GM21737 (cell line): ENCODE measurements around the gene NECAB3.
"Not testable (repeated sequence)": the region's sequence is repeated elsewhere in the genome, so short reads cannot be mapped to it uniquely, and the experiment has no call there.

ENCODE experiments used
- ATAC-seq: cut with Tn5 transposase; IDR thresholded peaks from one replicate; pipeline ENCODE4 v1.9.1; 2021; ENCODE audit warnings: mild to moderate bottlenecking, moderate library complexity; ENCODE audit not compliant: unreplicated experiment

Gene NECAB3

DNA sequence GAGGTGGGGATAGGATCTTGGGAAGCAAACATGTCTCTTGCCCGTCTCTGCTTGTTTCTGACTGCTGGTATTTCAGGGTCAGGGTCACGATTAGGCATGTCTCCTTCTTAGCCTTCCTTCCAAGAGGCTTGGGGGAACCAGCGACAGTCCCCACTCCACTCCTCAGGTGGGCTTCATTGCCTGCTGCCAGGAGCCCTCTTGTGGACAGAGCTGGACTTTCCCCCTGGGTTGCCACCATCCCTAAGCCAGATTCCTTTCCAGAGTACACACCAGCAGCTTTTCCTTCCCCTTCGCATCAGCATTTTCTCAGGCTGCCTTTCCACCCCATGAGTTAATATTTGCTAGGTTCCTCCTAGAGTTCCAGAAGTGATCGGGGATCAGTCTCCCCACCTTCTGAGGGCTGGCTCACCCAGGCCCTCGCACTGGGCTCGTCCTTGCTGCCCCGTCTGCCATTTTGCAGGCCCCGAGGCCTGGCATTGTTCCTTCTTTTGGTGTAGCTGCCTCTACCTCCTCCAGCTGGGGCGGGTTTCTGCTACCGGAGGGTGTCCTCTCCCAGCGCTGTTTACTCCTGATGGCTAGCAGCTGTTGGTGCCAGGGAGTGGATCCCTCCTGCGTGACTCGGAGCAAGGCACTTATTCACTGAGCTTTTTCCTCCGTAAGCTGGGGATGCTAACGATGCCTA lies 20.9 kb downstream of the NECAB3 start:
- no peak for ATAC-seq

DNA sequence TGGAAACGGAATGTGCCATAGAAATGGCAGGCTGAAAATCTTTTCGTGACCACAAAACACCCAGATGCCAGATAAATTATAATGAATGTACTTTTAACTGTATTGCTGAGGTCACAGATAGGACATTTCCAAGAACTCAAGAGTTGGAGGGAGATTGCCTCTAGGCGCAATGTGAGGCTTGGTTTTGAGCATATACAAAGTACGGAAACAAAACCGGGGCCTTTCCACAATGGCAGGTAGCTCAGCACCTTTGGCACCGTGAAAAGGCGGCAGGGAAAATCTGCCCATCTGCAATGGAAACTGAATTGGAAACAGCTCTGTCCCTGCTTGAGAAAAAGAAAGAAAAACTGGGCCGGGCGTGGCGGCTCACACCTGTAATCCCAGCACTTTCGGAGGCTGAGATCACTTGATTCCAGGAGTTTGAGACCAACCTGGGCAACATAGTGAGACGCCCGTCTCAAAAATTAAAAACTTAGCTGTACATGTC lies 22.6 kb downstream of the NECAB3 start:
- no peak for ATAC-seq

DNA sequence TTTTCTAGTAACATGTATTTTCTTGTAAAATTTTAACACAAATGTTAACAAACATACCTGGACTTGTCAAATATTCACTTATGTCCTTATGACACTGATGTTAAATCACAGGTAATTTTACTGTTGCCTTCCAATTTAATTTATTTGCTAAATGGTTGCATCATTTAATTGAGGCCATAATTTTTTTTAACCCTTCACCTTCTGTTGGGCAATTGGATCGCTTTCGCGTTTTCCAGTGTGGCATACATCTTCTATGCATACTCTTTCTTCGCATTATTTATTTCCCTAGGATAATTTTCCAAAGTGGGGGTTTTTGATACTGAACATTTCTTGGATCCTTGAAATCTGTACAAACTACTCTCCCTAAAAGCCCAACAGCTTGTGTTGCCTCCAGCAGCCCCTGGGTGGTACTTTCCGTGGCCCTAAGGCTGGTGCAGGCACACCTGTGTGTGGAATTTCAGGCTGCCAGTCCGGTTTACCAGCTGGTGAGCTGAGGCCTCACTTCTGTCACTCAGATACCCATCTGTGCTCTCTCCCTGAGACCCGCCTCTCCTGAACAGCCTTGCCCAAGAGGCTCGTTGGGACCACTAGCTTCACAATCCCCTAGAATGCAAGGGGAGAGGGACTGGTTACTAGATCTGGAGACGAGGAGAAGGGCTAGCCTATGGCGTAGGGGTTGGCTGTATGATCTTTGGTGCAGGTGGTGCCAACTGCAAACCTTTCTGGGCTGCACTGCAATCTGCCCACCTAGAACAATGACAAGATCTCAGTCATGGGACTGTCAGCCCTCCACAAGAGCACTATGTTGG lies 23.3 kb downstream of the NECAB3 start:
- ATAC-seq: no peak

DNA sequence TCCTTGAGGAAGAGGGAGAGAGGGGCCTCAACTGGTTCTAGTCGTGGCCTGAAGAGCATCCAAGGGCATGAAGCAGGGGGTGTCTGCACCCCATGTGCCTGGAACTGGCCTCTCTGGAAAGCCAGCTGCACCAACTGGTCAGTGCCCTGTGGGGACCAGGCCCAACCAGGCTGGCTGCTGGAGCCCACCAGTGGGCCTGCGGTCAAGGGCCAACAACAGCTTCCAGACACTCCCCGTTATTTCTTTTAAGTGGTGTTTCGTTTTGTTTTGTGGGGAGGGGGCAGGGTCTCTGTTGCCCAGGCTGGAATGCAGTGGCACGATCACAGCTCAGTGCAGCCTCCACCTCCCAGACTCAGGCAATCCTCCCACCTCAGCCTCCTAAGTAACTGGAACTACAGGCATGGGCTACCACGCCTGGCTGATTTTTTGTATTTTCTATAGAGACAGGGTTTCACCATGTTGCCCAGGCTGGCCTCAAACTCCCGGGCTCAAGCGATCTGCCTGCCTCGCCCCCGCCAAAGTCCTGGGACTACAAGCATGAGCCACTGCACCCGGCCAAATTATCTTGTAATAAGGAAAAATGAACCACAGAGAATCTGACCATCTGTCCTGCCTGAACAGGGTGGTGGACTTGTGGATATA lies 24.0 kb downstream of the NECAB3 start:
- no peak for ATAC-seq

DNA sequence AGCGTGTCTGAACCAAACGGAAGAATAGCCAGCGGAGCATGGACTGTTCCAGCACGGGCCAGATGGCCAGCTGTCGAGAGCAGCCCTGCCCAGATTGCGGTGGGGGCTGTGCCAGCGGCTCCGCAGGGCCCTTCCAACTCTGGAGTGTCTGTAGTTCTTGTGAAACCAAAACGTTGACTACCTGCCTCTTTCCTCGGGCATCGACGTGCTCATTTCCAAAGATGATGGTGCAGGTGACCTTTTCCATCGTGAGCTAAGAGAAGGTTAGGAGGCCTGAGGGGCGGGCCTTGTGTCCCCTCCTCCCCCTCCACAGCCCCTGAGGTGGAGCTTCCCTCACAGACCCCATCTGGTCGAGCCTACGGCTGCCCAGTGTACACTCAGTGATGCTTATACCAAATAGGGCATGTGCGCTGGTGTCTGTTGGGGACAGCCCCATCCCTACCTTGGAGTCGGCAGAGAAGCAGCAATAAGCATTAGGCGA lies 25.0 kb downstream of the NECAB3 start:
- ATAC-seq: no peak

DNA sequence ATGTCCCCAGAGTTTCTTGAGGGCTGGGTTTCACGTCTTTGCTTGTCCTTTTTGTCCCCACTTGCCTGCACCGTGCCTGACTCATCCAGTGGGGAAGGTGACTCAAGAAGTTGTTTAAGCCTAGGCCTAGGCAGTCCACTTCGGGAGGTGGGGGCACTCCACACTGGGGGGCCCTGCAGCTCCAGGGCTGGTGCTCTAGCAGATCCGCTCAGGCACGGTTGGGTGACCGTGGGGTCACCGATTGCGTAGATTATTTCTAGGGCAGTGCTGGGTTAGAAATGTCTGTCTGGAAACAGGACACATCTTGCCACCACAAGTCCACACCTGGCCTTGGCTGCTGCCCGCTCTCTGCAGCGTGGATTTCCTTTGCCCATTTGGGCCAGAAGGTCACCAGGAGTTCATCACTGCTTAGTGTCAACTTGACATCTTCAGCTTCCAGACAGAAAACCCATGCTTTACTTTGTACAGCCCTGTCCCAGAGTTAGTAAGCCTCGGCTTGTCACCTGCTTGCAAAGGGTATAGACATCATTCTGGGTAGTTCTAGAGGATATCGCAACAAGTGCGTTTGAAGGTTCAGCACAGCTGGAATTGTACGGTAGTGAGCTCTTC lies 25.7 kb downstream of the NECAB3 start:
- ATAC-seq: no peak

DNA sequence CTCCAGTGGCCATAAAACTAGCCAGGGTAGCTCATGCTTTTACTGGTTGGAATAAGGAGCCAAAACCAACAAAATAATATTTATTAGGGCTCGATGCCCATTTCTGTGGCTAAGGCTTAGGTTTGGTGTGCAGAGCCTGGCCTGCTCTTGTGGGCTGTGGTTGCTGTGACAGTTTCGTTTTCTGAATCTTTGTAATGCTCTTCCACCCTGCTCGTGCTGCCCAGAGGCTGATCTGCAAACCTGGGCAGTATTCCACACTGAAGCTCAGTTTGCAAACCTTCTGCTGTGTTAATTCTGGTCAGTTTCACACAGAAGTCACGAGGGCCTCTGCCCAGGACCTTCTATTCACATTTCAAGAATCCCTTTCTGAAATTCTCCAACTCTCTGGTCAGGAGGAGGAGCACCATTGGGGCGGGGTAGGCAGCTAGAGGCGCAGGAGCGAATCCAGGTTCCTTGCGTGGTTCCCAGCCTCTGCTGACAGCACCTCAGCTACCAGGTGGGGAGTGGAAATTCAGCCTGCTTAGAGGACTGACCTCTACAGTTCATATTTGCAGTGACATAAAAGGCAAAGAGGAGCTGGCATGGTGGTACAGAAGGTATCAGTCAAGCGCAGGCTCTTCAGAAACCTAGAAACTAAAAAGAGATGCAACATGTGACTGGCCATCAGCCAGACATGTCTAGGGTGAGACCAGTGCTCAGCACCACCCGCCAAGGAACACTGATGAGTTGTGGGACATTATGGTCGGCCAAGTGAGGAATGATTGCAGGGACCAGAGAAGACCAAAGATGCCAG lies 26.4 kb downstream of the NECAB3 start:
- no peak for ATAC-seq

DNA sequence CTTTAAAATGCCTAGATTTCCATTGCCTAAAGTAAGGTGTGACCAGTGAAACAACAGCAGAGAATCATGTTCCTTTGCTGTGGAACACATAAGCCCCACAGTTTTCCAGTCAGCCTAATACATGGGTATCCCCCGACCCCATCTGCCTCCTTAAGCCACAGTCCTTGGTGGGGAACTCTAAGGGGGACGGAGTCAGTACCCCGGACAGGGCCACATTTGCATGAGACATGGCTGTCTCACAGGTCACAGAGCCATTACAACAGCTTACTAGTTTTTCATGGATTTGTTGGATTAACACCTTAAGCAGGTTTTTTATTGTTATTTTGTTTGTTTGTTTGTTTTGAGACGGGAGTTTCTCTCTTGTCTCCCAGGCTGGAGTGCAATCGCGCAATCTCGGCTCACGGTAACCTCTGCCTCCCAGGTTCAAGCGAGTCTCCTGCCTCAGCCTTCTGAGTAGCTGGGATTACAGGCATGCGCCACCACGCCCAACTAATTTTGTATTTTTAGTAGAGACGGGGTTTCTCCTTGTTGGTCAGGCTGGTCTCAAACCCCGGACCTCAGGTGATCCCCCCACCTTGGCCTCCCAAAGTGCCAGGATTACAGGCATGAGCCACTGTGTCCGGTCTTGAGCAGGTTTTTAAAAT lies 27.1 kb downstream of the NECAB3 start:
- ATAC-seq: not testable (repeated sequence)

DNA sequence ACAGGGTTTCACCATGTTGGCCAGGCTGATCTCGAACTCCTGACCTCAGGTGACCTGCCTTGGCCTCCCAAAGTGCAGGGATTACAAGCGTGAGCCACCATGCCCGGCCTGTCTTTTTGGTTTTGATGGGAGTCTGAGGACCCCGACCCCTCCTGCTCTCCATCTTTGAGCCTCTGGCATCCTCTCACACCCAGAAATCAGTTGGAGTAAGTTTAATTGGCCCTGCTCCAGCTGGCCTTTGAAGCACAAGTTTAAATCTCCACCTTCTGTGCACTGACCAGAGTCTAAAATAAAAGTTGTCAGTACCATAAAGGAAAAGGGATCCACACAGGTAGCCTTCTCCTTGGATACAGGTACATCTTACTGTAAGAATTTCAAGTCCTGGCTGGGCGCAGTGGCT lies 28.0 kb downstream of the NECAB3 start:
- ATAC-seq: no peak

DNA sequence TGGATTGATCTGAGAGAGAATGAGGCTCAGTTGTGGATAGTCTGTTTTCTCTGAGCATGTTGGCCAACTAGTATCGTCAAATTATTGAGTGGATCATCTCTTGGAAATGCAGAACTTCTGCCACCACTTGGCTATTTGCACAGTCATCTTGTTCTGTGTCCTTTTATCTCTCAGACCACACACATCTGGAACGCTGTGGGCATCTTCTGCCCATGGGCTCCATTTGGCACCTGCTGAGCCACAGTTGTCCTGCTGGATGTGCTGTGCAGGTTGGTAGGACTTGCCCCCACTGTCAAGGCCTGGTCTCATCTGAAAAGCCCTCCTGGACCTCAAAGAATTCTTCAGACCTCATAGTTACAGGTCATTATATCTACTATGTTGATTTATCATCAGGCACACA lies 28.8 kb downstream of the NECAB3 start:
- no peak for ATAC-seq

DNA sequence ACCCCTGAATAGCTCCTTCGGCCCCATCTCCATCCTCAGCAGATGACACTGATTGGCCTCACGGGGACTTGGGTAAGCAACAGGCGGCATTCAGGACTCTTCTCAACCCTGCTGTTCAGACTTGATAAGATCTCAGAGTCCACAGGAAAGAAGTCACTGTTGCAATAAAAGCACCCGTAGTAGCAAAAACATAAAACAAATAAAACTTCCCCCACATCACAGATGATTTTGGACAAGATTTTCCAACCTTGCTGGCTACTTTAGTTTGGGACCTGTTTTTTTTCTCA lies 29.2 kb downstream of the NECAB3 start:
- ATAC-seq: no peak

DNA sequence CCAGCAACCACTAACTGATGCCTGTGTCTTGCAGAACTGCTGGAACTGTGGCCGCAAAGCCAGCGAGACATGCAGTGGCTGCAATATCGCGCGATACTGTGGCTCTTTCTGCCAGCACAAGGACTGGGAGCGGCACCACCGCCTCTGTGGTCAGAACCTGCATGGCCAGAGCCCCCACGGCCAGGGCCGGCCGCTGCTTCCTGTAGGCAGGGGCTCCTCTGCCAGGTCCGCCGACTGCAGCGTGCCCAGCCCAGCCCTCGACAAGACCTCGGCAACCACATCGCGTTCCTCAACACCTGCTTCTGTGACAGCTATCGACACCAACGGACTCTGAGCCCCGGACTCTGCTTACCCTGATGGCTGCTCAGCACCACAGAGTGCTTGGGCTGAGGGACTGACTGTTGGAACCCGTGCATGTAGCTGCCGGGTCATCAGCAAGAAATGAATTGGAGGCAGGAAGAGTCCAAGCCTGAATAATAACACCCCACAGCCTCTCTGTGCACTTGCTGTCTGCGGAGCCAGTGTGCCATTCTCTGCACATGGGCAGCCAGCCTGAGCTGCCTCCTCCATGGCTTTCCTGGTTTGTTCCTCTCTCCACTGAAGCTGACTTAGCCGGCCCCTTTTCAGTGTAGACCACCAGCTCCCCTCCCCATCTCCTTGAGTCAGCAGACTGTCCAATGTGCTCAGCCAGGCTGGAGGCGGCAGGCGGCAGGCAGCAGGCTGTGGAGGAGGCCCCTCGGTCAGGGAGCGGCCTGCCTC lies 29.7 kb downstream of the NECAB3 start:
- ATAC-seq: no peak

DNA sequence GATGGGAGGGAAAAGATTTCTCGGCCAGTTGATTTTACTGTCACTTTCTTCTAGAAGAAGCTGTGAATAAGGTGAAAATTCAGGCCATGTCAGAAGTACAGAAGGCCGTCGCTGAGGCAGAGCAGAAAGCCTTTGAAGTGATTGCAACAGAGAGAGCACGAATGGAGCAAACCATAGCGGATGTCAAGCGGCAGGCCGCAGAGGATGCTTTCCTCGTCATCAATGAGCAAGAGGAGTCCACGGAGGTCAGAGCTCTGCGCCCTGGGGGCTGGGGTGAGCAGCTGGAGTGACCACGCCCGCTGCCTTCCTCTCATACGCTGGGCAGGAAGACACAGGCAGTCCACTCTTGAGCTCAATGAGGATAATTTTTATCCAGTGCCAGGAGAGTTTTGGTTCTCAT lies 33.9 kb downstream of the NECAB3 start:
- no peak for ATAC-seq

DNA sequence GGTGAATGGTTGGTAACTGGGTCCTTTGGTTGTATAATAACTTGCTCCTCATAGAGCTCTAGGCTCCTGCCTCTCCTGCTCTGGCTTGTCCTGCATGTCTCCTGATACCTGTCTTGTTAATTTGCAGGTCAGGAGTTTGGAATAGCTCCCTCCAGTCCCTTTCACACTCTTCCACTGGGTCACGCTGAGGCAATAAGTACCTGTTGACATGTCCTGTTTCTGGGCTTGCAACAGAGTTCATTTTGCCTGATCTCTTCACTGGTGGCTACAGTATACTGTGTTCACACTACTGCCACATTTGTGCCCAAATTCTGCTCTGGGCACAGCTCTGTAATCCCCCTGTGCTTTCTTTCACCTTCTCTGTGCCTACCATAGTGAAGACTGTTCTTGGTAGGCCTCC lies 37.5 kb downstream of the NECAB3 start:
- ATAC-seq: no peak

DNA sequence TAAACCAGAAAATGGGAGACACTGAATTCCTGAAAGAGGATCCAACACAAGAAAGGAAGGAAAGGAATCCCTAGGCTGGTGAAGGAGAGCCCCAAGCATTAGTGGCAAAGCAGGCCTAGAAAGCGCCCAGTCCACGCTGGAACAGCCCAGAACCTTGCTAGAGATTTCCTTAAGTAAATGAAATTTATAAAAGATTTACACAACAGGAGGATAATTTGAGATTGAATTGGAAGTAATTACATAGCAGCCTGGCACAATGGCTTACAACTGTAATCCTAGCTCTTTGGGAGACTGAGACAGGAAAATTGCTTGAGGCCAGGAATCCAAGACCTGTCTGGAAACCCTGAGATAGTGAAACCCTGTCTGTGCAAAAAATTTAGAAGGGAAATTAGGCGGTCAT lies 38.9 kb downstream of the NECAB3 start:
- ATAC-seq: no peak

DNA sequence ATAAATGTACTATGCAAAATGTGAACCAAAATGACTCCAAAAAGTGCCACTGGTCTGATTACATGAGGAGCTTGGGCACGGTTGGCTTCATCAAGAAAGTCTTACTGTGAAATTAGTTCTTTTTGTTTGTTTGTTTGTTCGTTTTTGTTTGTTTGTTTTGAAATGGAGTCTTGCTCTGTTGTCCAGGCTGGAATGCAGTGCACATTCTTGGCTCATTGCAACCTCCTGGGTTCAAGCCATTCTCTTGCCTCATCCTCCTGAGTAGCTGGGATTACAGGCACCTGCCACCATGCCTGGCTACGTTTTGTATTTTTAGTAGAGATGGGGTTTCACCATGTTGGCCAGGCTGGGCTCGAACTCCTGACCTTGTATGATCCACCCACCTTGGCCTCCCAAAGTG lies 42.3 kb downstream of the NECAB3 start:
- not testable (repeated sequence) for ATAC-seq

DNA sequence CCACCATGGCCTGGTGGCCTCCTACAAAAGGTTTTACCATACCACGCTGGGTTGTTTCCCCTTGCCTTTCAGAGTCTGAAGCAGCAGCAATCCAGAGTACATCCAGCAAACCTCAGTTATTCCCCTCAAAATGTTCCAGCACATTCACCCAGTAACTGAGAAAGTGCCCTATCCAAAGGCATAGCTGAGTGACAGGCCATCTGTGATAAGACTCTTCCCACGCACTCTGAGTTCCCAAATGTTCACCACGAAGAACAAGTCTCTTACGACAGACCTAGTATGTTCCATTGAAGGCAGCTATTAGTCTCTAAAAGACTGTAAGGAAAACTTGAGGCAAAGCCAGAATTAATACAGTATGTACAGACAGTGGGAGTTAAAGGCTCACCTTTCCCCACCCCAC lies 43.7 kb downstream of the NECAB3 start:
- ATAC-seq: no peak

DNA sequence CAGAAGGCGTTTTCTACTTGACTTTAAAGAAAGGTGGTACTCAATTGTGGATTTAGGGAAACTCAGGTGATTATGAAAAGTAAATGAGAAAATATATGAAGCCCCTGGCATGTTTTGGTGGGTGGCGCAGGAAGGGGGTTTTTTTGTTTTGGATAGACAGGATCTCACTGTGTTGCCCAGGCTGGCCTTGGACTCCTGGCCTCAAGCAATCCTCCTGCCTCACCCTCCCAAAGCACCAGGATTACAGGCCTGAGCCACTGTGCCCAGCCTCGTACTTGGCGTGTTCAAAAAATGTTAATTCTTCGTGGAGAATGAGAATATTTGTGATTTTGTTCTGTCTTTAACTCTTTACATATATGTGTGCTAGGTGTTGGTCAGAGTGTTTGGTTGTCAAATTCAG lies 44.2 kb downstream of the NECAB3 start:
- ATAC-seq: no peak

DNA sequence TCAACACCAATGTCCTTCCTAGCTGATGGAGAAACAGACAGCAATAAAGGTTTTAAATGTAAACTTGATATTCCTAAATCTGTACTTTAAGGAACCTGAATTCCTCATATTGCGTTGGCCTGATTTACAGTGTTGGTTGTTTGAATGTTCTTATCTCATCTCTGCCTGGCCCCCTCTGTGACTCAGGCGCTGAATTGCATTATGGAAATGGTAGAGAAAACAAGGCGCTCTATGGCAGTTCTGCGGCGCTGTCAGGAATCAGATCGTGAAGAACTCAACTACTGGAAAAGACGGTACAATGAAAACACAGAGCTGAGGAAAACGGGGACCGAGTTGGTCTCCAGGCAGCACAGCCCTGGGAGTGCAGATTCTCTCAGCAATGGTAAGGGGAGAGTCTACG lies 44.7 kb downstream of the NECAB3 start:
- ATAC-seq: no peak
